ENCODE measurements around the gene MBOAT1.

DNA sequence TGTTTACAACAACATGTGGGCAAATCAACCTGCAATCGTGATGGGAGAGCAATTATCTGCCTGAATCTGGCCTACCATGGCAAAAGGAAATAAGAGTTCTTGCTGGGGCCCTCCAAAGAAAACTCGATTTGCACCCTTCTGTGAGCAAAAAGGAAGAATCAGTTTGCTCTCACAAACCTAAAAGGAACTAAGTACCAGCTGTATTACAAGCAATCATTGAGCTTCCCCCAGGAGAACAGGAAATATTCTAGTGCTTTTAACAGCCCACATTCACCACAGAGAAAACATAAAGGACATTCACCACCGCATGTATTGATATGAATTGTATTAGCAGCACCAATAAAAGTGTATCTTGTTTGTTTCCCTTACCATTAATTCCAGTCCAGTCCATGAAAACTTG lies 75.0 kb downstream of the MBOAT1 start:
- no peak for TF ChIP-seq GATA3 (IDR thresholded peaks at IDR 0.05; ENCODE audit: low read depth, low read length)
- TF ChIP-seq GATA2 (IDR thresholded peaks at IDR 0.05; ENCODE audit: low read depth, low read length), result no peak

Measured in SH-SY5Y (cell line).